Endodermal cell (in vitro differentiated cells): ENCODE data around the gene CCDC169. TPM values are rescaled to one million over a fixed set of nuclear protein-coding genes. Genes with fewer than 3 reads are reported as not detected.
"Not testable (repeated sequence)": the region's sequence is repeated elsewhere in the genome, so short reads cannot be mapped to it uniquely, and the experiment has no call there.

Experiments used
- DNase-seq: peaks from one replicate; pipeline ENCODE4 v3.0.0-alpha.2; 2017
- H3K27ac ChIP-seq: 2 replicates; pipeline ENCODE4 v1.5.1; 2013; ENCODE audit warnings: mild to moderate bottlenecking, low read depth, low read length, moderate library complexity
- H3K27me3 ChIP-seq: 2 replicates; pipeline ENCODE4 v1.6.1; 2013; ENCODE audit warnings: mild to moderate bottlenecking, low read length, moderate library complexity; ENCODE audit not compliant: insufficient read depth, control insufficient read depth, poor library complexity, severe bottlenecking
- H3K36me3 ChIP-seq: 2 replicates; pipeline ENCODE4 v1.7.0; 2013; ENCODE audit warnings: mild to moderate bottlenecking, low read length, moderate library complexity; ENCODE audit not compliant: control insufficient read depth, insufficient read depth
- H3K4me1 ChIP-seq: one replicate; pipeline ENCODE4 v1.7.0; 2013; ENCODE audit warnings: low read length; ENCODE audit not compliant: control insufficient read depth, insufficient read depth
- H3K4me3 ChIP-seq: 2 replicates; pipeline ENCODE4 v1.5.1; 2013; ENCODE audit warnings: mild to moderate bottlenecking, low read length, moderate library complexity
- H3K9ac ChIP-seq: 2 replicates; pipeline ENCODE4 v1.6.1; 2013; ENCODE audit warnings: mild to moderate bottlenecking, low read length, moderate library complexity; ENCODE audit not compliant: poor library complexity, severe bottlenecking; ENCODE audit errors: extremely low read depth
- H3K9me3 ChIP-seq: 2 replicates; pipeline ENCODE4 v1.6.1; 2013; ENCODE audit warnings: mild to moderate bottlenecking, low read length, moderate library complexity; ENCODE audit not compliant: control insufficient read depth
- H3K27ac Mint-ChIP-seq: 2 replicates; pipeline ENCODE4 v1.8.0; 2020; ENCODE audit warnings: mixed read lengths
- H3K27me3 Mint-ChIP-seq: 2 replicates; pipeline ENCODE4 v1.8.0; 2021; ENCODE audit warnings: mild to moderate bottlenecking, mixed read lengths; ENCODE audit not compliant: insufficient read depth
- H3K36me3 Mint-ChIP-seq: 2 replicates; pipeline ENCODE4 v1.8.0; 2020; ENCODE audit warnings: low read depth, mixed read lengths
- H3K4me1 Mint-ChIP-seq: 2 replicates; pipeline ENCODE4 v1.8.0; 2020; ENCODE audit warnings: mixed read lengths
- H3K4me3 Mint-ChIP-seq: 2 replicates; pipeline ENCODE4 v1.8.0; 2020; ENCODE audit warnings: mild to moderate bottlenecking, moderate library complexity, mixed read lengths
- H3K9me3 Mint-ChIP-seq: 2 replicates; pipeline ENCODE4 v1.8.0; 2020; ENCODE audit warnings: mild to moderate bottlenecking, mixed read lengths
- WGBS, 2 experiments: methylation state at CpG; one replicate each; pipeline versions ENCODE4 v1.1.5 to v1.1.7; 2013; ENCODE audit warnings: missing lambda C conversion rate in 2 of 2, mixed read lengths in 1 of 2; ENCODE audit not compliant: insufficient coverage in 1 of 2, insufficient read length in 1 of 2; 5-methylcytosine and 5-hydroxymethylcytosine counted together
- total RNA-seq, 2 donors: library from RNA; stranded (reverse); fragmentation: NEBNext Ultra II Directional in 1 of 2; extraction: Animal tissue kit (Norgen Biotek cat#: 25700) in 1 of 2; gene quantifications; 2 replicates in 1 of 2; 3 replicates in 1 of 2; pipeline ENCODE4 v1.2.1, GENCODE V29; 2021
- TF ChIP-seq, protein P1 (sequence below): fragments of 200-600 bp; sonication (generic); conservative IDR thresholded peaks from 2 replicates; pipeline ENCODE4 v1.5.0; 2021; ENCODE audit warnings: antibody characterized with exemption, mild to moderate bottlenecking

The CCDC169 gene
- total RNA-seq, 2 donors from 2014 or later, result 18.2 to 26.3 TPM

DNA sequence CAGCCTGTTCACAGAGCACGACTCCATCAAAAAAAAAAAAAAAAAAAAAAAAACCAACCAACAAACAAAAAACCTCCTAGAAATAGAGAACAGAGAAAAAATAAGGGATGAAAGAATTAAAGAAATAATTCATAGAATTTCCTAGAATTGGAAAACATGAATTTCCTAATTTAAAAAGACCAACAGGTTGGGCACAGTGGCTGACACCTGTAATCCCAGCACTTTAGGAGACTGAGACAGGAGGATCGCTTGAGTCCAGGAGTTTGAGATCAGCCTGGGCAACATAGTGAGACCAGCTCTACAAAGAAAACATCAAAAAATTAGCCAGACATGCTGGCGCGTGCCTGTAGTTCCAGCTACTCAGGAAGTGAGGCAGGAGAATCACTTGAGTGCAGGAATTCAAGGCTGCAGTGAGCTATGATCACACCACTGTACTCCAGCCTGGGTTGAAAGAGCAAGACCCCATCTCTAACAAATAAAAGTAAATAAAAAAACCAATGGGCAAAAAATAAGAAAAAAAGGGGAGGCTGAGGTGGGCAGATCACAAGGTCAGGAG is 42.1 kb upstream of the CCDC169 start:
- TF ChIP-seq, protein P1, sequence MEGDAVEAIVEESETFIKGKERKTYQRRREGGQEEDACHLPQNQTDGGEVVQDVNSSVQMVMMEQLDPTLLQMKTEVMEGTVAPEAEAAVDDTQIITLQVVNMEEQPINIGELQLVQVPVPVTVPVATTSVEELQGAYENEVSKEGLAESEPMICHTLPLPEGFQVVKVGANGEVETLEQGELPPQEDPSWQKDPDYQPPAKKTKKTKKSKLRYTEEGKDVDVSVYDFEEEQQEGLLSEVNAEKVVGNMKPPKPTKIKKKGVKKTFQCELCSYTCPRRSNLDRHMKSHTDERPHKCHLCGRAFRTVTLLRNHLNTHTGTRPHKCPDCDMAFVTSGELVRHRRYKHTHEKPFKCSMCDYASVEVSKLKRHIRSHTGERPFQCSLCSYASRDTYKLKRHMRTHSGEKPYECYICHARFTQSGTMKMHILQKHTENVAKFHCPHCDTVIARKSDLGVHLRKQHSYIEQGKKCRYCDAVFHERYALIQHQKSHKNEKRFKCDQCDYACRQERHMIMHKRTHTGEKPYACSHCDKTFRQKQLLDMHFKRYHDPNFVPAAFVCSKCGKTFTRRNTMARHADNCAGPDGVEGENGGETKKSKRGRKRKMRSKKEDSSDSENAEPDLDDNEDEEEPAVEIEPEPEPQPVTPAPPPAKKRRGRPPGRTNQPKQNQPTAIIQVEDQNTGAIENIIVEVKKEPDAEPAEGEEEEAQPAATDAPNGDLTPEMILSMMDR, result no peak
- no peaks in the 10 kb centered on the region for H3K9me3 Mint-ChIP-seq
- Histone ChIP-seq H3K9ac (no peak overlapping the region), H3K27ac (no peak overlapping the region), H3K4me3 (no peak overlapping the region), H3K4me1 (peaks cover 16% of the 10 kb centered on the region), H3K36me3 (peaks cover 5% of the 10 kb centered on the region), H3K9me3 (no peaks in the 10 kb centered on the region), H3K27me3 (no peaks in the 10 kb centered on the region)
- H3K4me3 Mint-ChIP-seq, result no peak overlapping the region
- 95 to 97% methylated on average over 3 of the region's 4 CpGs for WGBS, 2 experiments
- no peak for DNase-seq
- H3K36me3 Mint-ChIP-seq, result peaks cover 4% of the 10 kb centered on the region
- H3K27me3 Mint-ChIP-seq, result no peaks in the 10 kb centered on the region
- no peak overlapping the region for H3K27ac Mint-ChIP-seq
- H3K4me1 Mint-ChIP-seq, result peaks cover 46% of the 10 kb centered on the region

DNA sequence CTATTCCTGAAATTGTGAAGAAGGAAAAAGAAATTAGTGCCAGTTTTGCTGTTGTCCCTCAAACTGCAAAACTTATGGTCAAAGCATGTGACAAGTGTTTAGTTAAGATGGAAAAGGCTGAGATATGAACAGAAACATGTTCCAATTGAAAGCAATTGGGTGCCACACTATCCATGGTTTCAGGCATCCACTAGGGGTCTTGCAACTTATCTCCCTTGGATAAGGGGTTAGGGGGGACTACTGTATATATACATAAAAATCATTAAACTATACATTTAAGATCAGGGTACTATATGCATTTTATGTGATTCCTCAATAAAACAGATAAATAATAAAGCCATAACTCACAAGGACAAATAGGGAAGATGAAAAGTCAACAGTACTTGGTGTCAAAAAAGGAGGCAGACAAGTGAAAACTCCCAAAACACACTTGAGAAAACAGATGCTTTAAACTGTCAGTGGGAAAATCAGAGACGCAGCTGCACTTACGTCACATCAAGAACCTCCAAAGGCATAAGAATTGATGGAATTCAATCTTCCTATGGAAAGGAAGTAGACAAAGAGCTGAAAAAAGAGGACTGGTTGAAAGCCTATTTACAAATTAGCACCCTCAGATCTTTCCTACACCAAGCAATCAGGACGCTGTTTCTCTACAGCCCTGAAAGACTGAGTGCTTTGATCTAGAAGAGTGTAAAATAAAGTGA is 40.5 kb upstream of the CCDC169 start:
- no peak overlapping the region for H3K27ac Mint-ChIP-seq
- H3K4me3 Mint-ChIP-seq, result no peak overlapping the region

DNA sequence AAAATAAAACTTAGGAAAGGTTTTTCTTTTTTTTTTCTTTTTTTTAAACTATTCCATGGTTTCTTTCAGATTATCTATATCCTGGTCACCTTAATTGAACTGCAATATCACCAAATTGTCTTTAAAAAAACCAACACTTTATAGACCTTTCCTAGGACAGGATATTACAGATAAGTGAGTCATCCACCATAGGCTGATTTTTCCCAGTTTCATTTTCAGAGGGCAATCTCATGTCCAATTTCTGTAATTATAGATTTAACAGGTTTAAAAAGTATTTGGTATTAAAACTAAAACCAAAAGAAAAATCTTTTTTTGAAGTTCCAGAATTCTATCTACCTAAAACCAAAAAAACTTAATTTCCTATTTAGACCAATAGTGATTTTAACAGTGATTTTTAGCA is 35.4 kb upstream of the CCDC169 start:
- peaks cover 42% of the 10 kb centered on the region for H3K36me3 ChIP-seq
- no peak overlapping the region for H3K27ac ChIP-seq
- Mint-ChIP-seq H3K4me3 (no peak overlapping the region), H3K9me3 (no peaks in the 10 kb centered on the region), H3K27ac (no peak overlapping the region), H3K36me3 (peaks cover 33% of the 10 kb centered on the region), H3K27me3 (no peaks in the 10 kb centered on the region), H3K4me1 (peaks cover 18% of the 10 kb centered on the region)
- no peak overlapping the region for H3K4me3 ChIP-seq
- TF ChIP-seq, protein P1, result no peak
- no peak for DNase-seq
- no peak overlapping the region for H3K9ac ChIP-seq
- no peaks in the 10 kb centered on the region for H3K9me3 ChIP-seq
- no peaks in the 10 kb centered on the region for H3K27me3 ChIP-seq
- H3K4me1 ChIP-seq, result peaks cover 6% of the 10 kb centered on the region

More for the DNA sequence above, 40.5 kb upstream of the CCDC169 start:
- no peaks in the 10 kb centered on the region for H3K27me3 ChIP-seq
- DNase-seq, result no peak
- no peaks in the 10 kb centered on the region for H3K9me3 ChIP-seq
- H3K4me1 Mint-ChIP-seq, result peaks cover 34% of the 10 kb centered on the region
- H3K27me3 Mint-ChIP-seq, result no peaks in the 10 kb centered on the region
- H3K9ac ChIP-seq, result no peak overlapping the region
- peaks cover 4% of the 10 kb centered on the region for H3K36me3 Mint-ChIP-seq
- no peaks in the 10 kb centered on the region for H3K9me3 Mint-ChIP-seq
- peaks cover 16% of the 10 kb centered on the region for H3K4me1 ChIP-seq
- H3K27ac ChIP-seq, result no peak overlapping the region
- WGBS, 2 experiments, result 45 to 73% methylated on average over 2 to 3 of the region's 3 CpGs
- H3K4me3 ChIP-seq, result peak overlapping the region; percentile 42
- peaks cover 11% of the 10 kb centered on the region for H3K36me3 ChIP-seq
- TF ChIP-seq, protein P1, result peak; percentile 53

DNA sequence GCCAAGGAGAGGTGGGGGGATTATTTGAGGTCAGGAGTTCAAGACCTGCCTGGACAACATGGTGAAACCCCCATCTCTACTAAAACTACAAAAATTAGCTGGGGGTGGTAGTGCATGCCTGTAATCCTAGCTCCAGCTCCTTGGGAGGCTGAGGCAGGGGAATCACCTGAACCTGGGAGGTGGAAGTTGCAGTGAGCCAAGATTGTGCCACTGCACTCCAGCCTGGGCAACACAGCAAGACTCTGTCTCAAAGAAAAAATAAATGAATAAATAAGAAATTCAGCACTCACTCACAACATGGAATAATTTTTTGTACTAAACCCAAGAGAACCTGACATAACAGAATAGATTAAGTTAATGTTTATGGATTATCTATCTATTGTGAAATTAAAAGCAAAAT is 34.6 kb upstream of the CCDC169 start:
- H3K27ac ChIP-seq, H3K27me3 ChIP-seq, H3K9ac ChIP-seq, H3K27me3 Mint-ChIP-seq, H3K9me3 ChIP-seq, H3K9me3 Mint-ChIP-seq, H3K4me3 ChIP-seq, H3K4me3 Mint-ChIP-seq, H3K27ac Mint-ChIP-seq, DNase-seq, H3K4me1 ChIP-seq: not testable (repeated sequence)
- H3K4me1 Mint-ChIP-seq, result peaks cover 11% of the 10 kb centered on the region
- H3K36me3 ChIP-seq, result peaks cover 48% of the 10 kb centered on the region
- peaks cover 37% of the 10 kb centered on the region for H3K36me3 Mint-ChIP-seq
